ENCODE results near the gene FBXL16.

DNA sequence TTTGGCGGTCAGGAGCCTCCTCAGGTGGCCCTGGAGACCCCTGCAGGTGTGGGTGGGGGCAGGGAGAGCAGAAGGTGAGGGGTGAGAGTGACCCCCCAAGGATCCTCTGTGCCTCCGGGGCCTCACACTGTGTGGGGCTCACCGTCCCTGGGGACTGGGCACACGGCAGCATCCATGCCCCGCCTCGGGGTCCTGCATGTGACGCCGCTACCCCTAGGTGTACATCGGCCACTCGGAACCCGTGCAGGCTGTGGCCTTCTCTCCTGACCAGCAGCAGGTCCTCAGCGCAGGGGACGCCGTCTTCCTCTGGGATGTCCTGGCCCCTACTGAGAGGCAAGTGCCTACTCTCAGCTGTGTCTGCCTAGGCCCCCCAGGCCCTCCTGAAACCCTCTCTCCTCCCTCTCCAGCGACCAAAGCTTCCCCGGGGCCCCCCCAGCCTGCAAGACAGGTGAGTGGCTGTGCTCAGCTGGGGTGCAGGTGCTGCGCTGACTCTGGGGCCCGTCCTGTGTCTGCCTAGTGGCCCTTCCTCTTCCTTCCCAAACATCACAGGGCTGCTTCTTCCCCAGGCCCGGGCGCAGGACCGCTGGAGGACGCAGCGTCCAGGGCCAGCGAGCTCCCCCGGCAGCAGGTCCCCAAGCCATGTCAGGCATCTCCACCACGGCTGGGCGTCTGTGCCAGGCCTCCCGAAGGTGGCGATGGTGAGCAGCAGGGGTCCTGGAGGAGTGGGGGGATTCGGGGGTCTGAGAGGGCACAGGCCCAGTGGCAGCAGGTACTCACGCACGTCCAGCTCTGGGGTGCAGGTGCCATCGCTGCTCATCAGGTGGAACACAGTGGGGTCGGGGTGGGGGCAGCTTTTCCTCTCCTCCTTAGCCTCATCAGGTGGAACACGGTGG is 46.7 kb downstream of the FBXL16 start:
- TF ChIP-seq POLR2AphosphoS5 (IDR thresholded peaks at IDR 0.05; ENCODE audit: low read depth, low read length) (no peak), POLR2A (IDR thresholded peaks at IDR 0.05; ENCODE audit: low read depth, low read length) (no peak), TAF1 (IDR thresholded peaks at IDR 0.05; ENCODE audit: borderline replicate concordance, low read depth, low read length) (no peak)
